Activated effector memory CD4-positive, alpha-beta T cell treated with Interleukin-2 at 50 U/mL for 16 hours (primary cell): Measurements from ENCODE around the gene HCFC1R1.
"Not testable (repeated sequence)": the region's sequence is repeated elsewhere in the genome, so short reads cannot be mapped to it uniquely, and the experiment has no call there.

Experiments used
- DNase-seq: peaks from one replicate; pipeline ENCODE4 v3.0.0-alpha.2; 2020

Gene HCFC1R1, protein sequence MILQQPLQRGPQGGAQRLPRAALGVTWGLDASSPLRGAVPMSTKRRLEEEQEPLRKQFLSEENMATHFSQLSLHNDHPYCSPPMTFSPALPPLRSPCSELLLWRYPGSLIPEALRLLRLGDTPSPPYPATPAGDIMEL

DNA sequence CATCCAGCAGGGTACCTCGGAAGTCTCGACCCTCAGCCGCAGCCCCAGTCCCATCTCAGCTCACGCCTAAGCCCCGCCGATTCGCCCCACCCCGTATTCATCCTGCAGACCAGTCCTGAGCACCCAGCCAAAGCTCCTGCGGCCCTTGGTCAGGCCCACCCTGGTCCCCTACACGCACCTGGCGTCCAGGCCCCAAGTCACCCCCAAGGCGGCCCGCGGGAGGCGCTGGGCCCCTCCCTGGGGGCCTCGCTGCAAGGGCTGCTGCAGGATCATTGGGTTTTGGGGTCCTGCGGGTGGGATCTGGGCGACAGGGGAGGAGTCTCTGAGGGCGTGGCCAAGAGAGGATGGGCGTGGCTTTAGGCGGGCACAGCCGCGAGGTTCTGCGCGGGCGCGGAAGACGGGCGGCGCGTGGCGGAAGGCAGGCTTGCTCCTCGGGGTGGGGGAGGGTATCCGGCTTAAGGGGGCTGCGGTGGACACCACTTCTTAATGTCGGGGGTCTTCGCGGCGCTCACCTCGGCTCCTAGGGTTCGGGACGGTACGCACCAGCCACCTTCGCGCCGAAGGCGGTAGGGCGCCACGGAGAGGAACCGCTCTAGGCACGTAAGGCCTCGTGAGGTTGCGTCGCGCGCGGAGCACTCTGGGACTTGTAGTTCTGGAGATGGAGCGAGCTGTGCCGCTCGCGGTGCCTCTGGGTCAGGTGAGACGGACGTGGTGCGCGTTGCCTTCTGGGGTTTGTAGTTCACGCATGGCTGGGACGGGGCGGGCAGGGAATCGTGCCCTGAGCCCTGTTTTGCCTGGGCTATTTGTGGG lies at the start of gene HCFC1R1, which contains the start of gene THOC6:
Gene HCFC1R1, minus strand, starts transcription at position 274 of the 810 bp plus-strand sequence. Its CDS starts 1 bp downstream, at position 273.
Gene THOC6, plus strand, starts transcription at position 367 of the 810 bp plus-strand sequence. Its CDS starts 292 bp downstream, at position 659.
- peak; percentile 93 for DNase-seq

DNA sequence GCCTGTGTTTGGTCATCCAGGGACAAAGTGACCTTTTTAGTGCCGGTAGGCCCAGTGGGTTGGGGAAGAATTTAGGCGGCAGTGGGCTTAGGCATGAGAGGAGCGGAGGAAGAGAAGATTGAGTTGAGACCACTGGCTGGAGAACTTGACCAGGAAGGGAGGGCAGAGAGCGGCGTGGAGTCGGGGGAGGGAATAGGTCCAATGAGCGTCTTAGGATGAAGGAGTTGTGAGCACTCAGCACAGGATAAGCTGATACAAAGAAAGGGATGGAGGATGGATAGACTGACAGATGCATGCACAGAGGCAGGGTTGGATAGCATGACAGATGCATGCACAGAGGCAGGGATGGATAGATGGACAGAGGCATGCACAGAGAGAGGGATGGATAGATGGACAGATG lies 49.7 kb upstream of the HCFC1R1 start:
- no peak for DNase-seq

DNA sequence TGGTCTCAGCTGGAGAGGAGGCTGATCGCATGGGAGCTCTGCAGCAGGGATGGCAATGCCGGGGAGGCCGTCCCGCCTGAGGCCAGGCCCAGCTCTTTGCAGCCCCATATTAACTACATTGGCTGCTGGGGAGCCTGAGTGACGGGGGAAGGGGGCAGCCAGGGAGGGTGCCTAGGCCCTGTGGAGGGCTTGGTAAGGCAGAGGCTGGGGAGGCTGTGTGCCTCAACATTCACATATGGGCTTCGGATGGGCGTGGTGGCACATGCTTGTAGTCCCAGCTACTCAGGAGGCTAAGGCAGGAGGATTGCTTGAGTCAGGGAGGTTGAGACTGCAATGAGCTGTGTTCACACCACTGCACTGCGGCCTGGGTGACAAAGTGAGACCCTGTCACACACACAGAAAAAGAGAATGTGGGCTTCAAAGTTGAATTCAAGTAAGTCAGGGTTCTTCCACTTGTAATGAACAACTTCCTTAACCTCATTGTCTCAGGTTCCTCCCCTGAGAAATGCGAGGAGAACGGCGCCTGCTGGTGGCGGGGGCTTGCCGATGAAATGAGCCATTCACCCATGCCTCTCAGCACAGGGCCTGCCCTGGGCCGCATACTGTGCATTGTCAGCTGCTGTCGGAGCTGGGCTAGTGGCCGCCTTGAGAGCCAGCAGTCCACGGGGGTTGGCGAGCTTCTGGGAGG lies 49.0 kb upstream of the HCFC1R1 start:
- not testable (repeated sequence) for DNase-seq

DNA sequence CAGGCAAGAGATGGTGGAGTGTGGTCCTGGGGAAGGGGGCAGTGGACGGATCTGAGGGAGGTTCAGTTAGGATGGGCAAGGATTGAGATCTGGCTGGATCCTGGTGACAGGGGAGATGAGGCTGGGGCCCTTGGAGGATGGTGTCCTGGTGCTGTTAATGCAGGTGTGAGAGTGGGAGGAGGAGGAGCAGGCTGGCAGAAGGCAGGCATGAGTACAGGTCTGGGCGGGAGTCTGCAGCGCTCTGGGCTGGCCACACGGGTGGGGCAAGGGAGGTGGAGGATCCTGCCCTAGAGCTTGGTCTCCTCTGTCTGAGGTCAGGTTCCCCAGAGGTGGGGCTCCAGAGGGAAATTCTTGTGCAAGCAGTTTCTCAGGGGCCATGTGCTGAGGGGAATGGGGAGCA lies 48.4 kb upstream of the HCFC1R1 start:
- DNase-seq: not testable (repeated sequence)

DNA sequence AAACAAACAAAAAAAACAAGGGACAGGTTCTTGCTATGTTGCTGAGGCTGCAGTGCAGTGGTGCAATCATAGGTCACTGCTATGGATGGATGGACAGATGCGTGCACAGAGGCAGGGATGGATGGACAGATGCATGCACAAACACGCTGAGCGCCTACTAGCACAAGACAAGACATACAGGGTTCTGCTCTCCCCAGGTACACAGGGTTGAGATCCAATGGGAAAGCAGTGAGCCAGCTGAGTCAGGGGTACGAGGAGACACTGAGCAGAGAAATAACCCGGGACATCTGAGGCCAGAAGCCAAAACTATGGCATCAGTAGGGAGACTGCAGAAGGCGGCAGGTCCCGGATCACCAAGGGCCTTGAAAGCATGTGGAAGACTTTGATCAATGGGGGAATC lies 47.9 kb upstream of the HCFC1R1 start:
- DNase-seq: no peak

DNA sequence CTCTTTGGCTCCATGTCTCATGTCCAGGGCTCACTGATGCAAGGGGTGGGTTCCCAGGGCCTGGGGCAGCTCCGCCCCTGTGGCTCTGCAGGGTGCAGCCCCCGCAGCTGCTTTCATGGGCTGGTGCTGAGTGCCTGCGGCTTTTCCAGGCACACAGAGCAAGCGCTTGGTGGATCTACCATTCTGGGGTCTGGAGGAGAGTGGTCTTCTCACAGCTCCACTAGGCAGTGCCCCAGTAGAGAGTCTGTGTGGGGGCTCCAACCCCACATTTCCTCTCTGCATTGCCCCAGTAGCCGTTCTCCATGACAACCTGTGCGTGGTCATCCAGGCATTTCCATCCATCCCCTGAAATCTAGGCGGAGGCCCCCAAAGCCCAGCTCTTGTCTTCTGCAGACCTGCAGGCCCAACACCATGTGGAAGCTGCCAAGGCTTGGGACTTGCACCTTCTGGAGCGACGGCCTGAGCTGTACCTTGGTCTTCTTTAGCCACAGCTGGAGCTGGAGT lies 46.9 kb upstream of the HCFC1R1 start:
- DNase-seq: no peak

DNA sequence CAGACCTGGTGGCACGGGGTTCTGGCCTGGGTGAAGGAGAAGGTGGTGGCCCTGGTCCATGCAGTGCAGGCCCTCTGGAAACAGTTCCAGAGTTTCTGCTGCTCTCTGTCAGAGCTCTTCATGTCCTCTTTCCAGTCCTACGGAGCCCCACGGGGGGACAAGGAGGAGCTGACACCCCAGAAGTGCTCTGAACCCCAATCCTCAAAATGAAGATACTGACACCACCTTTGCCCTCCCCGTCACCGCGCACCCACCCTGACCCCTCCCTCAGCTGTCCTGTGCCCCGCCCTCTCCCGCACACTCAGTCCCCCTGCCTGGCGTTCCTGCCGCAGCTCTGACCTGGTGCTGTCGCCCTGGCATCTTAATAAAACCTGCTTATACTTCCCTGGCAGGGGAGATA lies 45.4 kb upstream of the HCFC1R1 start:
- DNase-seq: not testable (repeated sequence)

DNA sequence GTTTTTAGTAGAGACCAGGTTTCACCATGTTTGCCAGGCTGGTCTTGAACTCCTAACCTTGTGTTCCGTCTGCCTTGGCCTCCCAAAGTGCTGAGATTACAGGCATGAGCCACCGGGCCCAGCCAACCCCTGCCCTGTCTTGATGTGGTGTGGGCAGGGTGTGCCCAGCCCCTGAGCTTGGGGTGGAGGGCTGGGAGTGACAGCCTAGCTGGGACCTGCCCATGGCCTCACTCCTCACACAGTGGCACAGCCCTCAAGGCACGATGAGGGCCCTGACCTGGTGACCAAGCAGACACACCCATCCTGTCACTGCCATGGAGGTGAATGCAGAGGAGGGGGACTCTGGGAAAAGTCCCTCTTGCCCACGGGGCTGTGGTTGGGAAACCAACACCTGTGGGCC lies 44.7 kb upstream of the HCFC1R1 start:
- no peak for DNase-seq

DNA sequence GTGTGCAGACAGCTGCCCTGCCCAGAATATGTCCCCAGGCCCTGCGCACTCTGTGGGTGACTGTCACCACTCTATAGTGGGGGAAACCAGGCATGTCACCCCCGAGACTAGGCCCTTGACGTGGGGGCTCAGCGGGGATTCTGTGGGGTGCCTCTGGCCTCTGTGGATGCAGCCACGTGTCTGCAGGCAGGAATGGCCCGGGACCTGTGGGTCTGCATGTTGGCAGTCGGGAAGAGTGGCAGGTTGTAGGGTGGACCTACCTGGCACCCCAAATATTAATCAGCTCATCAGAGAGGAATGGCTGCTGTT lies 42.7 kb upstream of the HCFC1R1 start:
- DNase-seq: no peak

DNA sequence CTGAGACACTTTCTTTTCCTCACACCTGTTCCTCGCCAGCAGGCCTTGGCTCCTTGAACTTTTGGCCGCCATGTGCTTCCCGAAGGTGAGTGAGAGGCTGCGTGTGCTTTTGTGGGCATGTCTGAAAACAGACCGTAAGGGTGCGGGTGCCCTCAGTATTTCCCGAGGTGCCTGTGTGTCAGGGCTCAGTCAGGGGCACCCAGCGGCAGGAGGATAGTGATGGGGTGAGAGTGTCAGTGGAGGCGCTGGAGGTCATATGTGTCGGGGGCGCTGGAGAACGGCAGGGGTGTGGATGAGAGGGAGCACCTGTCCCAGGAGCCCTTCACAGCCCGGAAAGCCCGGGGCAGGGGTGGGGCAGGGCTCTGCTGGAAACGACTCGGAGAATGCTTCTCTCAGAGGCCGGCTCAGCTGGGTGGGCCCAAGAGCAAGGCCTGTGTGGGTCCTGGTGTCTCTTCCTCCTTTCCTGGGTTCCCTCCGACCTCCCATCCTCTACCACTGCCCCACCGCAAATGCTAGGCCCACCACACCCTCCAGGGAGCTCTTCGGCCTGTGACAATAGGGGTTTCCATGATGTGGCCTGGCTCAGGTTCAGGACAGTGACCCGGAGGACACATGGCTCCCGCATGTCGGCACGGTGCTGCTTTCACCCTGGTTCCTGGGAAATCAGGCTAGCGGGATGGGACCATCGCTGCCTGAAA lies 42.1 kb upstream of the HCFC1R1 start:
- no peak for DNase-seq

DNA sequence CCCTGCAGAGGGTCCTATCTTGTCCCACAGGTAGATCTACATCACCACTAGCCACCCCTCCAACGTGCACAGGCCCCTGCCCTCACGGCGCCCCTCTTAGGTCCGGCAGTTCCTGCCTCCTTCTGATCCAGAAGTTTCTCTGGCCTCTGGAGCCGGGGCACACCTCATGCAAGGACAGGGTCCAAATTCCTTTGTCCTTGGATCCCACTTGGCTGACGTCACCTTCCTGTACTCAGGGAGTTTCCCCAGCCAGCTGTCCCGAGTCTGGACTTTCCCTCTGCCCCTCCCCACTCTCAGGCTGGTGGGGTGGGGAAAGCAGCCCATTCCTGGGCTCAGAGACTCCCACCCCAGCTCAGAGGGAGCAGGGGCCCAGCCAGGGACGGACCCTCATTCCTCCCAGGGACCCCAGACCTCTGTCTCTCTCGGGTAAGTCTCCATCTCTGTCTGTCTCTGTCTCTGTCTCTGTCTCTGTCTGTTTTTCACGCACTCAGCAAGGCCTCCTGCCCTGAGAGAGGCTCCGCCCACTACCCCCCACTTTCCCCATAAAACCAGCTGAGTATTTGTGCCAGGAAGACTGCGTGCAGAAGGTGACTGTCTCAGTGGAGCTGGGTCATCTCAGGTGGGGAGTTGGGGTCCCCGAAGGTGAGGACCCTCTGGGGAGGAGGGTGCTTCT lies 41.5 kb upstream of the HCFC1R1 start, which contains the start of gene IL32:
Gene IL32, plus strand, starts transcription at position 572 of the 673 bp plus-strand sequence. CDS start 172 bp downstream, outside the sequence.
- peak; percentile 75 for DNase-seq

DNA sequence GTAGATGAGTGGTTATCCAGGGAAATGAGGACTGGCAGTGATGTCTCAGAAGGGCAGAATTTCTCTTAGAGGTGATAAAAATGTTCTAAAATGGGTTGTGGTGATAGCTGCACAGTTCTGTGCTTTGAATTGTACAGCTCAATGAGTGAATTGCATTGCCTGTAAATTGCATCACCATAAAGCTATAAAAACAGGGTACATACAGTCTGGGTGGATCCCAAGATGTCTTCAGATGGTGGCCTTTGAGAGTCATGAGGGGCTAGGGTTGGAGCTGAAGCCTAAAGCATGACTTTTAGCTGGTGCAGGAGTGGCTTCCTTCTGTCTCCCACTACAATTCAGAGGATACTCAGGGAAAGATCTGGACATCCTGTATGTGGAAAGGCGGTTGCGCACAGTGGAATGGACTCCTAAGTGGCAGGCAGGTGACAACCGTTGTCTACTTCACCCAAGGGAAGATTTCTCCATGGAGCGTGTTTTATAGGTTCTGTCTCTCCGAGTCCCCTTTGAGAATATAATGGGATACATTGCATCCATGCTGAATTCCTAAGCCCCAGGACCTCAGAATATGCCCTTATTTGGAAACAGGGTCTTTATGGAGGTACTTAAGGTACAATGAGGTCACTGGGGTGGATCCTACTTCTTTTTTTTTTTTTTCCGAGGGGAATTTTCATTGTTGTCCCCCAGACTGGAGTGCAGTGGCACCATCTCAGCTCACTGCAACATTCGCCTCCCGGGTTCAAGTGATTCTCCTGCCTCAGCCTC lies 40.1 kb upstream of the HCFC1R1 start:
- DNase-seq: no peak

DNA sequence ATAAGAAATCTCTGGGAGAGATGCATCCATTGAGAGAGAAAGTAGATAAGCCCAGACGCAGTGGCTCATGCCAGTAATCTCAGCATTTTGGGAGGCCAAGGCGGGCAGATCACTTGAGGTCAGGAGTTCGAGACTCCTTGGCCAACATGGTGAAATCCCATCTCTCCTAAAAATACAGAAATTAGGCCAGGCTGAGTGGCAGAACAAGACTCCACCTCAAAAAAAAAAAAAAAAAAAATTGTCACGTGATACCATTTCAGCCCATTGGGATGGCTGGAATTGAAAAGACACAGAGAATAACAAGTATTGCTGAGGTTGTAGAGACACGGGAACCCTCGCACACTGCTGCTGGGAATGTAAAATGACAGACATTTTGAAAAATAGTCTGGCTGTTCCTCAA lies 38.8 kb upstream of the HCFC1R1 start:
- DNase-seq: no peak

DNA sequence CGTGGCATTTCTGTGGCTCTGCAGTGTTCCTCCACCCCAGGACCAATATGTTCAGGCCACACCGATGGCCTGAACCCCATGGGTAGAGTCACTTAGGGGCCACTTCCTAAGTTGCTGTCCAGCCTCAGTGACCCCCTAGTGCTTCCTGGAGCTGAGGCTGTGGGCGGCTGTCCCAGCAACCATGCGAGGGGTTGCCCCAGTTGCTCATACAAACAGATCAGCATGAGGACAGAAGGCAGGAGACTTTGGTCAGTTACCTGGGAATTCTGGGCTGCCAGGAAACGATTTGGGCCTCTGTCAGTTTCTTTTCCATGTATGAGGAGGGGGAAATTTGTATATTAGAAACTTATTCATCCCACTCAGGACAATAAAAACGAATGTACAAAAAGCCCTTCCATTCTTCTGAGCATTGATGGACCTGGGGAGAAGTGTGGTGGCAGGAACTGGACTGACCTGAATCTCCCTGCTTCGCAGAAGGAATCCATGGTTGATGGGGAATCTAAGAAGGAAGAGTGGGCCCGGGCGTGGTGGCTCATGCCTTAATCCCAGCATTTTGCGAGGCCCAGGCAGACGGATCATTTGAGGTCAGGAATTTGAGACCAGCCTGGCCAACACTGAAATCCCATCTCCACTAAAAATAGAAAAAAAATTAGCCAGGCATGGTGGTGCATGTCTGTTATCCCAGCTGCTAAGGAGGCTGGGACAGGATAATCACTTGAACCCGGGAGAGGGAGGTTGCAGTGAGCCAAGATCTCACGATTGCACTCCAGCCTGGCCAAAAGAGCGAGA lies 36.8 kb upstream of the HCFC1R1 start:
- DNase-seq: no peak

DNA sequence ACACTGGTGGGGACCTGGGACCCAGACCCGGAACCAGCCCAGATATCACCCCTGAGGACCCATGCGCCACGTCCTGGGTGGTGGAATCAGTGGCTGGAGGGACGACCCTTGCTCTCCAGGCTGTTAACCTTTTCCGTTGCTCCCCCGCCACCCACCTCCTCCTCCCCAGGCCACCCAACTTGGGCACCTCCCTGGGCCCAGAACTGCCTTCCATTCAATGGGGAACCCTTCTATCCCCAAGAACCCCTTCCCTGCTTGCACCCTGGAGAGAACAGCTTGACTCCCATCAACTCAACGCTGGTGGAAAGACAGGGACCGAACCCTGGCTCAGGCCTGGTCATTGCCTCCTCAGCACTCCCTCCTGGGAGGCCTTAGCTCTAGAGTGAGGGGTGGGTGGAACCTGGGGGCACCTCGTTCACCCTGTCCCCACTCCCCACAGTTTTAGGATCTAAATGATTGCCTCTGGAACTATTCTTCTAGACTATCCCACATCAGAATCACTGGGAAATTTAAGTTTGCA lies 36.0 kb upstream of the HCFC1R1 start:
- DNase-seq: no peak

DNA sequence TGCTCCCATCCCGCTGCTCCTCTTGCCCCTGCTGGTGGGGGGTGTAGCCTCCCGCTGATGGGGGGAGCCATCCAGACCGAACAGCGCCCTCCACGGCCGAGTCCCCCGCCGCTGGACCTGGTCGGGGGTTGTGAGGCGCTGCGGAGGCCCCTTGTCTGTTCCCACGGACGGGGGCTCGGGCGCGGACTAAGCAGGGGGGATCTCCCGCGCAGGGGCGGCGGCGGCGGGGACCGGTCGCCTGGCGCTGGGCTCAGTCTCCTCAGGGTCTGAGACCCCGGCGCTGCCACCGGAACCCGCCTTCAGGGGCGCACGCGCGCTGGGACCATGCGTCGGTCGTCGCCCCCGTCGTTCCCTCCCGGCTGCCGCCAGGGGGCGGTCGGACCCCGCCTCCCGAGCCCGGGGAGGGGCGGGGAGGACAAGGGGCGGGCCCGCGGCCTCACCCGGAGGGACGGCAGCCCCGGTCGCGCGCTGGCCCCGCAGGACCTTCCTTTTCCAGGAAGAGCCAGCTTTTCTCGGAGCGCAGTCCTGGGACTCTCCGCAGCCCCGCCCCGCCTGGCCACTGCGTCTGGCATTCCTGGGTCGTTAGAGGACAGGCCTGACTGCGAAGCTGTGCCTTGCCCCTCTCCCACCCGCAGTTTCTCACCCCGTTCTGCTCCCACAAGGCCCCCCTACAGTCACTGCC lies 35.4 kb upstream of the HCFC1R1 start:
- peak; percentile 84 for DNase-seq

DNA sequence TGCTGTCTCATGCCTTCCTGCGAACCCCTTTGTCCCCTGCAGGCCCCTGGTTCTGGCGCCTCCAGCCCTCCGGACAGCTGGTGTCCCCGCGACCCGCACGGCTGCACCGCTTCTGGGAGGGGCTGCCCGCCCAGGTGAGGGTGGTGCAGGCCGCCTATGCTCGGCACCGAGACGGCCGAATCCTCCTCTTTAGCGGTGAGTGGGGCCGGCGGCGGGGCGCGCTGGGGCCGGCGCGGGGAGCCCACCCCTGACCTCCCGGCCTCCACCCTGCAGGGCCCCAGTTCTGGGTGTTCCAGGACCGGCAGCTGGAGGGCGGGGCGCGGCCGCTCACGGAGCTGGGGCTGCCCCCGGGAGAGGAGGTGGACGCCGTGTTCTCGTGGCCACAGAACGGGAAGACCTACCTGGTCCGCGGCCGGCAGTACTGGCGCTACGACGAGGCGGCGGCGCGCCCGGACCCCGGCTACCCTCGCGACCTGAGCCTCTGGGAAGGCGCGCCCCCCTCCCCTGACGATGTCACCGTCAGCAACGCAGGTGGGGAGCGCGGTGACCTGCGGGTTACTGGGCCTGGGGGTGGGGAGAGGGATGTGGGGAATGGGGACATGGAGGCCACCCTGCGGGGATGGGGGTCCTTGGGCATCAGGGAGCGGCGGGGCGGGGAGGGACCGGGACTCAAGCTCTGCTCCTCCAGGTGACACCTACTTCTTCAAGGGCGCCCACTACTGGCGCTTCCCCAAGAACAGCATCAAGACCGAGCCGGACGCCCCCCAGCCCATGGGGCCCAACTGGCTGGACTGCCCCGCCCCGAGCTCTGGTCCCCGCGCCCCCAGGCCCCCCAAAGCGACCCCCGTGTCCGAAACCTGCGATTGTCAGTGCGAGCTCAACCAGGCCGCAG lies 34.6 kb upstream of the HCFC1R1 start:
- no peak for DNase-seq

DNA sequence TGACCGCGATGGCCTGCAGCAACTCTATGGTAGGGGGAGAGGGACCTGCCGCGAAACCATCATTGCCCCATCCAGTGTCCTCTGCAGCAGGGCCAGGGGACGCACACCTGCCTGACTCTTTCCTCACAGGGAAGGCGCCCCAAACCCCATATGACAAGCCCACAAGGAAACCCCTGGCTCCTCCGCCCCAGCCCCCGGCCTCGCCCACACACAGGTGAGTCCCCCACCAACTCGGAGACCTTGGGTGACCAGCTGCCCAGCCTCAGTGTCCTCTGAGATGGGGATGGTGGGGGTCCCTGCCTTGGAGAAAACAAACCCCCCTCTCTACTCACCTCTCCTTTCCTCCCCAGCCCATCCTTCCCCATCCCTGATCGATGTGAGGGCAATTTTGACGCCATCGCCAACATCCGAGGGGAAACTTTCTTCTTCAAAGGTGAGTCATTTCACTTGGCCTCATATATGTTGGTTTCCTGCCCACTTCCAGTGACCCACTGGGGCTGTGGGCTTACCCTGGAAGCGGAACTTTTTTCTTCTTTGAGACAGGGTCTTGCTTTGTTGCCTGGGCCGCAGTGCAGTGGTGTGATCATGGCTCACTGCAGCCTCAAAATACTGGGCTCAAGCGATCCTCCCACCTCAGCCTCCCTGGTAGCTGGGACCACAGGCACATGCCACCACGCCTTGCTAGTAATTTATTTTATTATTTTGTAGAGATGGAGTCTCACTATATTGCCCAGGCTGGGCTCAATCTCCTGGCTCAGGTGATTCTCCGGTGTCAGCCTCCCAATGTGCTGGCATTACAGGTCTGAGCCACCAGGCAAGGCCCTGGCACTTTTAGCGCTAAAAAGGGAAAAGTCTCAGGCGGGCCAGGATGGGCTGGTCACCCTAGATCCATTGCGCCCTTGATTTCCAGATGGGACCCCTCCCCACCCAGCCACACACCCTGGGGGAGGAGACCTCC lies 33.7 kb upstream of the HCFC1R1 start:
- DNase-seq: no peak
